GM13977 (cell line): ENCODE data around the gene MRPL45.

Experiments used
- DNase-seq: peaks from one replicate; pipeline ENCODE4 v3.0.0; 2012; ENCODE audit warnings: low spot score
- in situ Hi-C: fragments of 300-500 bp; cut with MboI; formaldehyde crosslinking; loops from one replicate; pipeline ENCODE4 v1.12.0; 2022; ENCODE audit warnings: low sequenced_read_pairs, low pct_unique_long_range_greater_than_20kb, mixed read lengths, inconsistent platforms; ENCODE audit not compliant: unreplicated experiment
- TF ChIP-seq, protein P1 (sequence below): IDR thresholded peaks from 2 replicates; pipeline ENCODE4 v1.5.1; 2012; ENCODE audit warnings: mild to moderate bottlenecking, control low read depth; ENCODE audit not compliant: insufficient read depth; ENCODE audit errors: extremely low read depth, missing control alignments

MRPL45 gene

GRCh38 chr17:38361694-38362465 is 64.9 kb downstream of the MRPL45 start:
- in situ Hi-C loops = no loop called here
- TF ChIP-seq, protein P1, sequence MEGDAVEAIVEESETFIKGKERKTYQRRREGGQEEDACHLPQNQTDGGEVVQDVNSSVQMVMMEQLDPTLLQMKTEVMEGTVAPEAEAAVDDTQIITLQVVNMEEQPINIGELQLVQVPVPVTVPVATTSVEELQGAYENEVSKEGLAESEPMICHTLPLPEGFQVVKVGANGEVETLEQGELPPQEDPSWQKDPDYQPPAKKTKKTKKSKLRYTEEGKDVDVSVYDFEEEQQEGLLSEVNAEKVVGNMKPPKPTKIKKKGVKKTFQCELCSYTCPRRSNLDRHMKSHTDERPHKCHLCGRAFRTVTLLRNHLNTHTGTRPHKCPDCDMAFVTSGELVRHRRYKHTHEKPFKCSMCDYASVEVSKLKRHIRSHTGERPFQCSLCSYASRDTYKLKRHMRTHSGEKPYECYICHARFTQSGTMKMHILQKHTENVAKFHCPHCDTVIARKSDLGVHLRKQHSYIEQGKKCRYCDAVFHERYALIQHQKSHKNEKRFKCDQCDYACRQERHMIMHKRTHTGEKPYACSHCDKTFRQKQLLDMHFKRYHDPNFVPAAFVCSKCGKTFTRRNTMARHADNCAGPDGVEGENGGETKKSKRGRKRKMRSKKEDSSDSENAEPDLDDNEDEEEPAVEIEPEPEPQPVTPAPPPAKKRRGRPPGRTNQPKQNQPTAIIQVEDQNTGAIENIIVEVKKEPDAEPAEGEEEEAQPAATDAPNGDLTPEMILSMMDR = no peak
- DNase-seq = no peak

DNA sequence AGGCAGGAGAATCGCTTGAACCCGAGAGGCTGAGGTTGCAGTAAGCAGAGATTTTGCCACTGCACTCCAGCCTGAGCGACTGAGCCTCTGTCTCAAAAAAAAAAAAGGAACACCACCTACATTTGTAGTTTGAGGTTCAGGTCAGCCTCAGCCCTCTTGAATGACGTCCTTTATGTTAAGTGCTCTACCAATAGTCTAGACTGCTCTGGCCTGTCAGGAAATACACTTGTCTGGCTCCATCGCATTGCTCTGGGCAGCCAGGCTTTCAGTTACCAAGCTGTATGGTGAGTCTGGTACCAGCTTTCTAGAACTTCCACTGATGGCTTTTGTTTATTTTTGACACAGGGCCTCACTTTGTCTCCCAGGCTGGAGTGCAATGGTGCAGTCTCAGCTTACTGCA is 66.0 kb downstream of the MRPL45 start:
- TF ChIP-seq, protein P1 = no peak
- DNase-seq = no peak
- in situ Hi-C loops = no loop called here

GRCh38 chr17:38364741-38365140 is 67.8 kb downstream of the MRPL45 start:
- in situ Hi-C loops = no loop called here

GRCh38 chr17:38369124-38369886 is 72.3 kb downstream of the MRPL45 start:
- in situ Hi-C loops = no loop called here
- no peak for DNase-seq
- TF ChIP-seq, protein P1 = no peak

More at GRCh38 chr17:38364741-38365140, 67.8 kb downstream of the MRPL45 start:
- DNase-seq = no peak
- TF ChIP-seq, protein P1 = no peak
